Immature natural killer cell (primary cell): Measurements from ENCODE around the gene VIM. TPM values are rescaled to one million over a fixed set of nuclear protein-coding genes. Genes with fewer than 3 reads are reported as not detected.
"Not testable (repeated sequence)": the region's sequence is repeated elsewhere in the genome, so short reads cannot be mapped to it uniquely, and the experiment has no call there.

ENCODE experiments used
- DNase-seq, 3 donors: peaks; one replicate each; pipeline ENCODE4 v3.0.0; 2022; ENCODE audit warnings: mixed read lengths in 1 of 3
- H3K27ac Mint-ChIP-seq, 6 donors: one replicate each; pipeline ENCODE4 v1.8.0; 2020; ENCODE audit warnings: mixed read lengths in 6 of 6, mild to moderate bottlenecking in 5 of 6, inconsistent platforms in 4 of 6, moderate library complexity in 3 of 6
- H3K27me3 Mint-ChIP-seq, 3 donors: one replicate each; pipeline ENCODE4 v1.8.0; 2020 to 2021; ENCODE audit warnings: low read depth in 3 of 3, mild to moderate bottlenecking in 3 of 3, mixed read lengths in 3 of 3, moderate library complexity in 3 of 3, inconsistent platforms in 1 of 3
- H3K36me3 Mint-ChIP-seq, 3 donors: one replicate each; pipeline ENCODE4 v1.8.0; 2020; ENCODE audit warnings: mixed read lengths in 3 of 3, inconsistent platforms in 2 of 3, mild to moderate bottlenecking in 2 of 3
- H3K4me1 Mint-ChIP-seq, 2 donors: one replicate each; pipeline ENCODE4 v1.8.0; 2020; ENCODE audit warnings: inconsistent platforms in 2 of 2, mild to moderate bottlenecking in 2 of 2, mixed read lengths in 2 of 2, moderate library complexity in 1 of 2
- H3K4me3 Mint-ChIP-seq, 5 donors: one replicate each; pipeline ENCODE4 v1.8.0; 2020; ENCODE audit warnings: mild to moderate bottlenecking in 5 of 5, mixed read lengths in 5 of 5, inconsistent platforms in 3 of 5, moderate library complexity in 3 of 5
- H3K9me3 Mint-ChIP-seq, 6 donors: one replicate each; pipeline ENCODE4 v1.8.0; 2020; ENCODE audit warnings: mild to moderate bottlenecking in 6 of 6, mixed read lengths in 6 of 6, inconsistent platforms in 4 of 6, moderate library complexity in 3 of 6
- polyA plus RNA-seq, 3 donors: library from polyadenylated mRNA; unstranded; fragments of 300-500 nt; fragmentation: Illumina TruSeq; gene quantifications; one replicate each; pipeline ENCODE4 v1.2.3, GENCODE V29; 2021

VIM gene
- polyA plus RNA-seq, 3 donors from 2014 or later, result 61.5 to 183 (median 142) TPM

DNA sequence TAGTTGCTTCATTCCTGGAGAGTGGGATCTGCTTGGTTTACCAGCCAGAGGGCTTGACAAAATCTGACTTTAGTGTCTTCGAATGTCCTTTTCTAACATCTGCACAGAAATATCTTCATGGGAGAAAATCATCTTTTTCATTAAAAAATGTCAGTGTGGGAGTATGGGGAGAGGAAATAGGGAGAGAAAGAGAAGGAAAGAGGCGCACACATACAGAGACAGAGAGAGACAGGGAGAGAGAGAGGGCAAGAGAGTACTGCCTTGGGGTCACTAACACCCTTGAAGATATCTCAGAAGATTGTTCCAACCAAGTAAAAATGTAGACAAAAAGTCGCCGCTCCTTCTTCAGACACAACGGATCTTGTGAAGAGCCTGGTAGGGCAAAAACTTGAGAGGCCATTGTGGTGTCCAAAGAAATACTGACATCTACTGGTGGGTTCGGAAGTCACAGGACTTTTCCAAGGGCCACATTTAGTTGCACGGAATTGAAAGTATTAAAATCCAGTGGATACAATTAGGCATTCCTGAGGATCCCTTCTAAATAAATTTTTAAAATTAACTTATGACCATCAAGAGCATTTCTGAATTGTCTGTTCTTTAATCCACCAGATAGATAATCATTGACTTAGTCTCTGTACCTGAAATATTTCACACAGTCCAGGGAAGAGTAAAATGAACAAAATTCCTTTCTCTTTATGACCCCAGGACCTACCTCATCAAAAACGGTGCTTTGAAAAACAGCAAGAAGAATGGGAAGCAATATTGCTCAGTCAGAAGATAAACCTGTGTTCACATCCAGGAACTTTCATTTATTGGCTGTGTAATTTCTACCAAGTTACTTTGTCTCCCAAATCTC lies 29.7 kb downstream of the VIM start:
- peak overlapping the region in 2 of 6 donors; percentile 13 to 17 for H3K27ac Mint-ChIP-seq
- H3K27me3 Mint-ChIP-seq, result peaks cover 0 to 5% (median 0%) of the 10 kb centered on the region in 3 donors
- H3K4me1 Mint-ChIP-seq, result peaks cover 4 to 8% of the 10 kb centered on the region in 2 donors
- no peak overlapping the region for H3K4me3 Mint-ChIP-seq
- H3K36me3 Mint-ChIP-seq, result peaks cover 0 to 4% (median 0%) of the 10 kb centered on the region in 3 donors
- peaks cover 2 to 17% (median 9%) of the 10 kb centered on the region in 6 donors for H3K9me3 Mint-ChIP-seq
- peak; percentile 55 to 67 (median 58) for DNase-seq

DNA sequence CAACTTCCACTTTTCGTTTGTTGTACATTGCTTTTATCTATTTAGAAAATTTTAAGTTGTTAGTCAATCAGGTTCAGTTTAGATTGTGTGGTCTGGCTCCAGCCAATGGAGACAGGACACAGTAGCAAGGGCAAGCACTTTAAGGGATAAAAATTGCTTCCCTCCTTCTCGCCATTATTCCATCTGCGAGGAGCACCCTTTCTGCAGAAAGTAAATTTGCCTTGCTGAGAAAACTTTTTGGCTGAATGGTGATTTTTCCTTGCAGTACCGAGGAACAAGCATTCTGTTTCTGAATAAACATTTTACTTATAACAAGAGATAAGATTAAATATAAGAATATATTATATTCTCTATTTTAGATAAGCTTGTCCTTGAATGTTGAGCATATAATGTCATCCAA lies 34.5 kb downstream of the VIM start:
- no peak for DNase-seq
- Mint-ChIP-seq H3K27ac (no peak overlapping the region), H3K36me3 (peaks cover 0 to 7% (median 3%) of the 10 kb centered on the region in 3 donors), H3K9me3 (peaks cover 9 to 45% (median 29%) of the 10 kb centered on the region in 6 donors), H3K4me3 (no peak overlapping the region), H3K4me1 (peaks cover 2 to 4% of the 10 kb centered on the region in 2 donors), H3K27me3 (peaks cover 0 to 3% (median 0%) of the 10 kb centered on the region in 3 donors)

DNA sequence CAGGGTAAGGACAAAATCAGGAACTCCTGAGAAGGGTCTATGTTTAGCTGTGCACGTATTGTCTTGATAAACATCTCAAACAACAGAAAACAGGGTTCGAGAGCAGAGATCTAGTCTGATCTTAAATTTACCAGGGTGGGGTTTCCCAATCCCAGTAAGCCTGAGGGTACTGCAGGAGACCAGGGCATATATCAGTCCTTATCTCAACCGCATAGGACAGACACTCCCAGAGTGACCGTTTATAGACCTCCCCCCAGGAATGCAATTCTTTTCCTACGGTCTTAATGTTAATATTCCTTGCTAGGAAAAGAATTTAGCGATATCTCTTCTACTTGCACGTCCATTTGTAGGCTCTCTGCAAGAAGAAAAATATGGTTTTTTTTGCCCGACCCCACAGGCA lies 35.5 kb downstream of the VIM start:
- Mint-ChIP-seq H3K4me3 (no peak overlapping the region), H3K4me1 (no peaks in the 10 kb centered on the region), H3K27ac (no peak overlapping the region), H3K27me3 (peaks cover 0 to 4% (median 2%) of the 10 kb centered on the region in 3 donors), H3K9me3 (peaks cover 9 to 45% (median 29%) of the 10 kb centered on the region in 6 donors), H3K36me3 (peaks cover 0 to 7% (median 3%) of the 10 kb centered on the region in 3 donors)
- no peak for DNase-seq

DNA sequence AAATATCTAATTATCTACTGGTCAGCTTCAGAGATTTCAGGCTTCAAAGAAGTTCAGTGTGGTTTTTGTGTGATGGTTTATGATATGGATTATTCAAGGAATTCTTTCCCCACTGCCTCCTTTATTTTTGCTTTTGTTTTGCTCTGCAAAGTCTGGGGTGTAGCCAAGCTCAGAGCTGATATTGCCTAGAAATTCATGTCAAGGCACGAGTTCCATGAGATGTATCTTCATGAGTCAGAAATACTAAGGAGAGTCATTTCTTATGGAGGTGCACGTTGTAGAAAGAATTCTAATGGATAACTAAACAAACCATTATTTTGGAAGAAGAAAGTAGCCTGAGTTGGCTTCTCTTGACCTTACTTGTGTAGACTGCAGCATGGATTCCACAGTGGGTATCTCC lies 37.4 kb downstream of the VIM start:
- peaks cover 0 to 7% (median 3%) of the 10 kb centered on the region in 3 donors for H3K36me3 Mint-ChIP-seq
- DNase-seq, result no peak
- H3K4me1 Mint-ChIP-seq, result no peaks in the 10 kb centered on the region
- H3K9me3 Mint-ChIP-seq, result peaks cover 9 to 45% (median 29%) of the 10 kb centered on the region in 6 donors
- H3K27me3 Mint-ChIP-seq, result peaks cover 0 to 5% (median 2%) of the 10 kb centered on the region in 3 donors
- no peak overlapping the region for H3K4me3 Mint-ChIP-seq
- no peak overlapping the region for H3K27ac Mint-ChIP-seq

DNA sequence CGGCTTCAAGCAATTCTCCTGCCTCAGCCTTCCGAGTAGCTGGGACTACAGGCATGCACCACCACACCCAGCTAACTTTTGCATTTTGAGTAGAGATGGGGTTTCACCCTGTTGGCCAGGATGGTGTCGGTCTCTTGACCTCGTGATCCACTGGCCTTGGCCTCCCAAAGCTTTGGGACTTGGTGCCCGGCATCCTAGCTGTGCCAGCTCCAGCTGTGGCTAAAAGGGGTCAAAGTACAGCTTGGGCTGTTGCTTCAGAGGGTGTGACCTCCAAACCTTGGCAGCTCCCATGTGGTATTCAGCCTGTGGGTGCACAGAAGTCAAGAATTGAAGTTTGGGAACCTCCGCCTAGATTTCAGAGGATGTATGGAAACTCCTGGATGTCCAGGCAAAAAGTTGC lies 38.5 kb downstream of the VIM start:
- DNase-seq, H3K27ac Mint-ChIP-seq: not testable (repeated sequence)

DNA sequence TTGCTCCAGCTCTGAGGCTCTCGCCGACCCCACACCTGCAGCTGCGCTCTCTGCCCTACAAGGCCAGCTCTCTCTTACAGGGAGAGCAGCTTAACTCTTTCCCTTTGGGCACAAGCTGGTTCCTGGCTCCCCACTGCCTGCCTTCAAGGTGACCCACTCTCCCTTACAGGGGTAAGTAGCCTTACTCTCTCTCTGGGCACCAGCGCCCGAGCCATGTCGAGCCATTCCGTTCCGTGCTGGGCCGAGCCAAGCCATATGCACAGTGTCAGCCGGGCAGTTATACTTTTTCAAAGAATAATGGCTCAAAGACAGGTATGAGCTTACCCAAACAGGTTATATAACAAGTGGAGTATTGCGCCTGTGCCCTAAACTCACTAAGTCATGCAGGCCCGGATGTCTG lies 44.6 kb downstream of the VIM start:
- H3K27ac Mint-ChIP-seq, result no peak overlapping the region
- peaks cover 0 to 2% (median 0%) of the 10 kb centered on the region in 3 donors for H3K36me3 Mint-ChIP-seq
- H3K9me3 Mint-ChIP-seq, result peaks cover 0 to 2% (median 0%) of the 10 kb centered on the region in 6 donors
- peaks cover 2 to 12% (median 9%) of the 10 kb centered on the region in 3 donors for H3K27me3 Mint-ChIP-seq
- no peak for DNase-seq
- no peak overlapping the region for H3K4me3 Mint-ChIP-seq
- no peaks in the 10 kb centered on the region for H3K4me1 Mint-ChIP-seq

More for the DNA sequence above, 38.5 kb downstream of the VIM start:
- not testable (repeated sequence) for H3K27me3 Mint-ChIP-seq, H3K4me3 Mint-ChIP-seq, H3K36me3 Mint-ChIP-seq, H3K4me1 Mint-ChIP-seq
- H3K9me3 Mint-ChIP-seq, result peaks cover 9 to 39% (median 27%) of the 10 kb centered on the region in 6 donors

DNA sequence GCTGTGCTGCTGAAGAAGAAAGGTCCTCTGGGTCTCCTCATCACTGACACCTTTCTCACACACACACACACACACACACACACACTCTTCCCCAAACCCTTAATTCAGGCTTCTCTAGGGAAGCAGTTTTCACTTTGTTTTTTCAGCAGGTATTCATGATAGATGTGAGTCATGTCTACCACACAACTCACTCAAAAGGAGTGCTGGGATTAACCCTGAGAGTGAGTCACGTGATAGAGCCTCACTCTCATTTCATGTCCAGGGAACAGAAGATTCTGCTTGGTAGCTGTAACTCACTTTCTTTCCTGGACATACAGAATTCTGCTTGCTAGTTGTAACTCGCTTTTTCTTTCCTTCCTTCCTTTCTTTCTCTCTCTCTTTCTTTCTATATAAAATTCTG lies 45.4 kb downstream of the VIM start:
- peaks cover 0 to 2% (median 0%) of the 10 kb centered on the region in 6 donors for H3K9me3 Mint-ChIP-seq
- no peaks in the 10 kb centered on the region for H3K4me1 Mint-ChIP-seq
- no peak overlapping the region for H3K4me3 Mint-ChIP-seq
- peaks cover 0 to 6% (median 0%) of the 10 kb centered on the region in 3 donors for H3K36me3 Mint-ChIP-seq
- H3K27ac Mint-ChIP-seq, result no peak overlapping the region
- H3K27me3 Mint-ChIP-seq, result peaks cover 2 to 10% (median 7%) of the 10 kb centered on the region in 3 donors
- DNase-seq, result no peak

DNA sequence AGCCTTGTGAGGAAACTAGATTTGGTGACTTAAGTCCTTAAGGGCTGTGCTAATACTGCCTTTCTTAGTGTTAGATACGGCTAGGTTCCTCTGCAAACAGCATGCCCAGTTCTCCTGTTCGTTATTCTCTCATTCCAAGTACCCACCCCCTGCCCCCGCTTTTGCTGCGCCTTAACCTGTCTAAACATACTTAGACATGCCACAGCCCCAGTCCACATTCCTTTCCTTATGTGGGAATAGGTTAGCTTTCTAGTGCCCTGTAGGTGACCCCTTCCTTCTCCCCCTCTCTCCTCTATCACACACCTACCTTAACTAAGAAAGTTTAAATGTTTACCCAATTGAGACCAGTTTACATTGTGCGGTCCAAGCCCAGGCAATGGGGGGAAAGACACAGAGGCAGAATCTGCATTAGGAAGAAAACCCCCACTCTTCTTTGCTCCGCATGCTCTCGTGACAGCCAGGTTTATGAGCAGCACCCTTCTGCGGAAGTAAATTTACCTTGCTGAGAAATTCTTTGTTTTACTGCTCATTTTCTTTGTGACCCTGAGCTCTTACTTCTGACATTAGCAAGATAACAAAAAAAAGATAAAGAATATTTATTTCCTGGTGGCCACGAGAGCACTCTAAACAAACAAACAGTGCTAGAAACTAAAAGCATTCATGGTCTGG lies 48.8 kb downstream of the VIM start:
- peaks cover 3 to 10% (median 7%) of the 10 kb centered on the region in 3 donors for H3K36me3 Mint-ChIP-seq
- no peak overlapping the region for H3K4me3 Mint-ChIP-seq
- no peak for DNase-seq
- H3K27ac Mint-ChIP-seq, result no peak overlapping the region
- peaks cover 0 to 9% (median 2%) of the 10 kb centered on the region in 6 donors for H3K9me3 Mint-ChIP-seq
- peaks cover 3 to 10% (median 4%) of the 10 kb centered on the region in 3 donors for H3K27me3 Mint-ChIP-seq
- H3K4me1 Mint-ChIP-seq, result no peaks in the 10 kb centered on the region

DNA sequence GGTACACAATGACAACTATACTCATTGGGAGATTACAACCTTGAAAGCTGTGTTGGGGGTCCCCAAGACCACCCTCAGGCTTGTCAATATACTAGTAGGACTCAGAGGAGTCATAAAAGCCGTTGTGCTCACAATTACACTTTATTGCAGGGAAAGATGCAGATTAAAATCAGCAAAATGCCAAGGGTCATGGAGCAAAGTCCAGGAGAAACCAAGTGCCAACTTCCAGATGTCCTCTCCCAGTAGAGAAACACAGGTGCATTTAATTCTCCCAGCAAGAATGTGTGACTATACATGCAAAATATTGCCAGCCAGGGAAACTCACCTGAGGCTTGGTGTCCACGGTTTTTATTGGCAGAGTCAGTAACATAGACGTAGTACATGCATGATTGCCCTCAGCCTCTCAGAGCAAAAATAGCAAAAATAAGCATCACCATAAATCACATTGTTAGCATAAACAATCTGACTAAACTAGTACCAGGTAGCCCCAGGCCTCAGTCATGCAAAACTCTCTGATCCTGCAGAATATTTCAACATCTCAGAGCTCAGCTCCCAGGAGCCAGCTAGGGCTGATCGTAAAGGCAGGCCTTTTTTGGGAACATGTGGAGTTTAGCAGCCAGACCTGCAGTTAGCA lies 50.7 kb downstream of the VIM start:
- DNase-seq, result no peak
- no peak overlapping the region for H3K4me3 Mint-ChIP-seq
- no peaks in the 10 kb centered on the region for H3K4me1 Mint-ChIP-seq
- peaks cover 3 to 4% (median 4%) of the 10 kb centered on the region in 3 donors for H3K27me3 Mint-ChIP-seq
- H3K27ac Mint-ChIP-seq, result no peak overlapping the region
- peaks cover 3 to 10% (median 10%) of the 10 kb centered on the region in 3 donors for H3K36me3 Mint-ChIP-seq
- peaks cover 0 to 12% (median 3%) of the 10 kb centered on the region in 6 donors for H3K9me3 Mint-ChIP-seq

DNA sequence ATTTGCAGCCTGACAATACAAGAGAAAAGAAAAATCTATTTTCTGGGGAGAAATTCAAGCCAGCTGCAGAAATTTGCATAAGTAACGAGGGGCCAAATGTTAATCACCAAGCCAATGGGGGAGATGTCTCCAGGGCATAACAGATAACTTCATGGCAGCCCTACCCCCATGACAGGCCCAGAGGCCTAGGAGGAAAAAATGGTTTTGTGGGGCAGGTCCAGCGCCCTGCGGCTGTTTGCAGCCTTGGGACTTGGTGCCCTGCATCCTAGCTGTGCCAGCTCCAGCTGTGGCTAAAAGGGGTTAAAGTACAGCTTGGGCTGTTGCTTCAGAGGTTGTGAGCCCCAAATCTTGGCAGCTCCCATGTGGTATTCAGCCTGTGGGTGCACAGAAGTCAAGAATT lies 54.3 kb downstream of the VIM start:
- H3K27ac Mint-ChIP-seq, result no peak overlapping the region
- peaks cover 0 to 4% (median 1%) of the 10 kb centered on the region in 3 donors for H3K27me3 Mint-ChIP-seq
- DNase-seq, result no peak
- H3K4me1 Mint-ChIP-seq, result no peaks in the 10 kb centered on the region
- H3K36me3 Mint-ChIP-seq, result peaks cover 3 to 10% (median 10%) of the 10 kb centered on the region in 3 donors
- no peak overlapping the region for H3K4me3 Mint-ChIP-seq
- peaks cover 0 to 12% (median 2%) of the 10 kb centered on the region in 6 donors for H3K9me3 Mint-ChIP-seq

DNA sequence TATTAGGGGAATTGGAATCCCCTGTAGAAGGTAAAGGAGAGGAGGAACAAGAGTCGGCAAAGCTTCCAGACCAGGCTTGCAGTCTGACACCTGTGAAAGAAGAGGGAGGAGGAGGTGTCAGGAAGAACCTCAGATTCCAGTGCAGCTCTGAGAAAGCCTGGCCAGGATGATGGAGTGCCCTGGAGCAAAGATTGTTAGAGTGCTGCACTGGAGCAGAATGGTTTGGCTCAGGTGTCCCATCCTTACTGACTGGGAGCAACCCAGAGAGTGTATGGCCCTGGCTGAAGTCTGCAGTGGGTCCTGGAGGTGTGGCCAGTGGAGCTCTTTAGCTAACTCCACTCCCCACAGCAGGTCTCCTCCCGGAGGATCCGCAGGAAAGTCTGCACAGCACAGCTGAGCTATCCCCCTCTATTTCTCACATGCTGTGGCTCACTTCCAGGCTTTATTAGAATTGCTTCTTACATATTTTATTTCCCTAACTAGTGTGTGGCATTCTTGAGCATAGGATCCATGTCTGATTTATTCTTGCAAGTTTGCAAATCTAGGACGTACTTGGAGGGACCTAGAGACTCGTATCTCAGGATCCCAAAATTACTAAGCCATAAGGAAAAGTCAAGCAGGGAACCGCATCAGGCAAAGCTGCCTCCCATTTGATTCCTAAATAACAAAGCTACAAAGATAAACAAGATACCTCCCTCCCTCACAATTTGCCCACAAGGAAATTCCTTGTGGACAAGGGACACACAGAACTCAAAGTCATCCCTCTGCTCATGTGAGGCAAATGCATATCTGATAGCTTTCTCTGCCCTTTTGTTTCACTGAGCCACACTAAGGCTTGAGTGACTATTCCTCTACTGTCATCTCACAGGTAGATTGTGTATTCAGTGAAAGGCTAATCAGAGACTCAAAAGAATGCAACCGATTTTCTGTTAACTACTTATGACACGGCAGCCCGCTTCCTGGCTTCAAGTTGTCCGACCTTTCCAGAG lies 58.8 kb downstream of the VIM start:
- no peak for DNase-seq
- no peaks in the 10 kb centered on the region for H3K4me1 Mint-ChIP-seq
- H3K27me3 Mint-ChIP-seq, result peaks cover 7 to 13% (median 9%) of the 10 kb centered on the region in 3 donors
- H3K9me3 Mint-ChIP-seq, result peaks cover 0 to 3% (median 2%) of the 10 kb centered on the region in 6 donors
- H3K36me3 Mint-ChIP-seq, result peaks cover 0 to 4% (median 0%) of the 10 kb centered on the region in 3 donors
- H3K27ac Mint-ChIP-seq, result no peak overlapping the region
- H3K4me3 Mint-ChIP-seq, result no peak overlapping the region
